GM10248 (cell line): ENCODE results near the gene EXOC3L1.

ENCODE experiments used
- CTCF ChIA-PET: fragments of 300-600 bp; sonication (Branson Sonifier 250); formaldehyde crosslinking; extraction: SDS; loops from one replicate; lab custom pipeline; 2021; ENCODE audit warnings: antibody characterized with exemption; lab: Yijun Ruan, JAX
- POLR2A ChIA-PET: fragments of 350-650 bp; sonication (Branson Sonifier 250); formaldehyde crosslinking; extraction: SDS; loops from one replicate; lab custom pipeline; 2020; ENCODE audit warnings: antibody characterized with exemption; lab: Yijun Ruan, JAX
- DNase-seq: peaks from one replicate; pipeline ENCODE4 v3.0.0; 2012; ENCODE audit errors: extremely low spot score
- CTCF ChIP-seq: IDR thresholded peaks from 2 replicates; pipeline ENCODE4 v1.5.1; 2012; ENCODE audit warnings: mild to moderate bottlenecking, low read depth; ENCODE audit errors: extremely low read depth, missing control alignments, control extremely low read depth

Gene EXOC3L1

GRCh38 chr16:67151431-67152097 is 38.4 kb downstream of the EXOC3L1 start:
- no peak for TF ChIP-seq CTCF
- ChIA-PET POLR2A (interaction anchor here (1.0 to 1.2 kb wide), 3 partner anchors 10 to 134 kb away, joined by 3 to 5 read pairs (median 4); no protein-coding TSS in a partner anchor), CTCF (interaction anchor here (0.8 to 11.2 kb wide), 16 partner anchors 8 to 256 kb away, joined by 3 to 207 read pairs (median 6); partner anchors contain the start of genes FBXL8, HSF4, MATCAP1 and NOL3)
- no peak for DNase-seq

- POLR2A ChIA-PET = interaction anchor here (0.7 to 1.2 kb wide), 4 partner anchors 9 to 133 kb away, joined by 3 to 5 read pairs (median 4); no protein-coding TSS in a partner anchor
- CTCF ChIA-PET = interaction anchor here (0.7 to 11.2 kb wide), 14 partner anchors 9 to 256 kb away, joined by 3 to 207 read pairs (median 5); partner anchors contain the start of genes FBXL8, HSF4, MATCAP1 and NOL3
- no peak for TF ChIP-seq CTCF
- peak; percentile 75 for DNase-seq
Measured at GRCh38 chr16:67150833-67151396, 39.0 kb downstream of the EXOC3L1 start, which contains the start of gene B3GNT9. B3GNT9 (minus strand) TSS chr16:67150998; CDS start chr16:67150485, 513 bp downstream.

GRCh38 chr16:67150047-67150832 is 39.7 kb downstream of the EXOC3L1 start:
- peak; percentile 78 for DNase-seq
- CTCF ChIA-PET = interaction anchor here (0.7 to 11.2 kb wide), 11 partner anchors 10 to 196 kb away, joined by 3 to 207 read pairs (median 6); partner anchors contain the start of genes FBXL8, HSF4, MATCAP1 and NOL3
- POLR2A ChIA-PET = interaction anchor here (0.7 to 1.0 kb wide), 3 partner anchors 9 to 132 kb away, joined by 3 to 5 read pairs (median 4); no protein-coding TSS in a partner anchor
- TF ChIP-seq CTCF = no peak

GRCh38 chr16:67149276-67150046 is 40.5 kb downstream of the EXOC3L1 start:
- no peak for DNase-seq
- no peak for TF ChIP-seq CTCF
- POLR2A ChIA-PET = interaction anchor here (0.6 kb wide), 1 partner anchor 24 kb away, joined by 3 read pairs; no protein-coding TSS in a partner anchor
- CTCF ChIA-PET = interaction anchor here (1.2 to 1.5 kb wide), 2 partner anchors 20 to 131 kb away, joined by 3 to 4 read pairs; no protein-coding TSS in a partner anchor

- DNase-seq = no peak
- TF ChIP-seq CTCF = no peak
- ChIA-PET CTCF (interaction anchor here (1.2 to 1.5 kb wide), 2 partner anchors 19 to 131 kb away, joined by 3 to 4 read pairs; no protein-coding TSS in a partner anchor), POLR2A (interaction anchor here (0.6 kb wide), 1 partner anchor 24 kb away, joined by 3 read pairs; no protein-coding TSS in a partner anchor)
Measured at GRCh38 chr16:67148656-67149275, 41.2 kb downstream of the EXOC3L1 start.
